IMR-90 (cell line): ENCODE data around the gene ANKRD13B.

ENCODE experiments used
- MAFK ChIP-seq: IDR thresholded peaks from 2 replicates; pipeline ENCODE4 v1.6.1; 2012; ENCODE audit warnings: low read depth, low read length, improper control_type of control experiment
- POLR2A ChIP-seq: IDR thresholded peaks from 2 replicates; pipeline ENCODE4 v1.6.1; 2012; ENCODE audit warnings: mild to moderate bottlenecking, low read depth, low read length
- RAD21 ChIP-seq: IDR thresholded peaks from 2 replicates; pipeline ENCODE4 v1.6.1; 2012; ENCODE audit warnings: low read length, improper control_type of control experiment
- TF ChIP-seq, protein P1 (sequence below): conservative IDR thresholded peaks from 2 replicates; pipeline ENCODE4 v1.5.1; 2012; ENCODE audit warnings: mild to moderate bottlenecking, low read depth, low read length, improper control_type of control experiment

DNA sequence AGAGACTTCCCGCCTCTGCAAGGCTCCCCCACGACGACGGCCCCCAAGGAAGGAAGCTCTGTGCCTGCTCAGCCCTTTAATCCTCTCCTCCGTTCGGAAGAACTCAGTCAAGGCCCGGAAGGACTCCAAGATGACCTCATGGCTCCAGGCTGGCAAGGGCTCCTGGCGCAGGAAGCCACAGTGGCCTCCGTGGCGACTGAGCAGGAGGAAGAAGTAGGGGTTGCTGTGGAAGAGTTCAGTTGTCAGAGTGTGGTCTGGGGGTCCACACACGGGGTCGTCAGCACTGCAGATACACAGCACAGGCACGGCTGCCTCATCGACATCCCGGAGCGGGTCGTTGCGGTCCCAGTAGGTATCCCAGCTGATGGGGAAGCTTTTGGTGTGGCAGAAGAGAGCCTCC lies 30.3 kb upstream of the ANKRD13B start:
- TF ChIP-seq, protein P1, sequence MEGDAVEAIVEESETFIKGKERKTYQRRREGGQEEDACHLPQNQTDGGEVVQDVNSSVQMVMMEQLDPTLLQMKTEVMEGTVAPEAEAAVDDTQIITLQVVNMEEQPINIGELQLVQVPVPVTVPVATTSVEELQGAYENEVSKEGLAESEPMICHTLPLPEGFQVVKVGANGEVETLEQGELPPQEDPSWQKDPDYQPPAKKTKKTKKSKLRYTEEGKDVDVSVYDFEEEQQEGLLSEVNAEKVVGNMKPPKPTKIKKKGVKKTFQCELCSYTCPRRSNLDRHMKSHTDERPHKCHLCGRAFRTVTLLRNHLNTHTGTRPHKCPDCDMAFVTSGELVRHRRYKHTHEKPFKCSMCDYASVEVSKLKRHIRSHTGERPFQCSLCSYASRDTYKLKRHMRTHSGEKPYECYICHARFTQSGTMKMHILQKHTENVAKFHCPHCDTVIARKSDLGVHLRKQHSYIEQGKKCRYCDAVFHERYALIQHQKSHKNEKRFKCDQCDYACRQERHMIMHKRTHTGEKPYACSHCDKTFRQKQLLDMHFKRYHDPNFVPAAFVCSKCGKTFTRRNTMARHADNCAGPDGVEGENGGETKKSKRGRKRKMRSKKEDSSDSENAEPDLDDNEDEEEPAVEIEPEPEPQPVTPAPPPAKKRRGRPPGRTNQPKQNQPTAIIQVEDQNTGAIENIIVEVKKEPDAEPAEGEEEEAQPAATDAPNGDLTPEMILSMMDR, result no peak
- TF ChIP-seq RAD21 (no peak), POLR2A (no peak), MAFK (no peak)
